OCI-M1 (cell line): ENCODE data around the gene CANT1.
"Not testable (repeated sequence)": the region's sequence is repeated elsewhere in the genome, so short reads cannot be mapped to it uniquely, and the experiment has no call there.

ENCODE experiments used
- DNase-seq: peaks from one replicate; lab custom pipeline; 2025; lab: John Stamatoyannopoulos, UW

CANT1 gene

GRCh38 chr17:79027274-79027924 lies 17.8 kb upstream of the CANT1 start:
- DNase-seq, result no peak

GRCh38 chr17:79026376-79027273 lies 17.1 kb upstream of the CANT1 start:
- no peak for DNase-seq

GRCh38 chr17:79024901-79025737 lies 15.6 kb upstream of the CANT1 start:
- no peak for DNase-seq

- no peak for DNase-seq
Measured at GRCh38 chr17:79023886-79024771, 14.6 kb upstream of the CANT1 start, which contains the start of gene C1QTNF1. C1QTNF1 (plus strand) TSS chr17:79024169; CDS start chr17:79043969, 19,800 bp downstream.

GRCh38 chr17:79023180-79023705 lies 13.7 kb upstream of the CANT1 start:
- DNase-seq, result no peak

GRCh38 chr17:79022507-79022991 lies 13.0 kb upstream of the CANT1 start:
- no peak for DNase-seq

- not testable (repeated sequence) for DNase-seq
Measured at GRCh38 chr17:79021929-79022328, 12.4 kb upstream of the CANT1 start.

- DNase-seq, result no peak
Measured at GRCh38 chr17:79020631-79021301, 11.2 kb upstream of the CANT1 start.

GRCh38 chr17:79019632-79020584 lies 10.3 kb upstream of the CANT1 start:
- DNase-seq, result peak; percentile 68

GRCh38 chr17:79019261-79019631 lies 9.7 kb upstream of the CANT1 start:
- DNase-seq, result no peak

- no peak for DNase-seq
Measured at GRCh38 chr17:79018370-79018695, 8.8 kb upstream of the CANT1 start.

- DNase-seq, result no peak
Measured at GRCh38 chr17:79017546-79018369, 8.2 kb upstream of the CANT1 start.

- DNase-seq, result peak; percentile 10
Measured at GRCh38 chr17:79014158-79014758, 4.7 kb upstream of the CANT1 start.

- no peak for DNase-seq
Measured at GRCh38 chr17:79012563-79013134, 3.1 kb upstream of the CANT1 start.

- no peak for DNase-seq
Measured at GRCh38 chr17:79011451-79012147, 2.0 kb upstream of the CANT1 start.

GRCh38 chr17:79010304-79010646 lies 711 bp upstream of the CANT1 start:
- no peak for DNase-seq
